Endothelial cell of umbilical vein (primary cell): ENCODE data around the gene ETFB. TPM values are rescaled to one million over a fixed set of nuclear protein-coding genes. Genes with fewer than 3 reads are reported as not detected.

Source experiments
- BruUV-seq: library from RNA; stranded (reverse); fragments of 400-500 nt; replicated peaks from 2 replicates; lab custom pipeline; 2021; lab: Mats Ljungman, UMichigan
- CTCF ChIA-PET: fragments of 300-600, 350-600 bp; sonication (Branson Sonifier 250); formaldehyde crosslinking; loops from one replicate; lab custom pipeline; 2021; ENCODE audit warnings: antibody characterized with exemption, inconsistent platforms; lab: Charles Lee
- POLR2A ChIA-PET: fragments of 300-600, 350-600 bp; sonication (Branson Sonifier 250); formaldehyde crosslinking; loops from one replicate; lab custom pipeline; 2021; ENCODE audit warnings: antibody characterized with exemption, inconsistent platforms; lab: Charles Lee
- DNase-seq: peaks from one replicate; pipeline ENCODE4 v3.0.0-alpha.2; 2011; ENCODE audit warnings: low read depth, low spot score
- FAIRE-seq: peaks from 2 replicates; lab custom pipeline; 2011; peaks lifted over from hg19 to GRCh38; lab: Jason Lieb, UNC
- H2AFZ ChIP-seq: 2 replicates; pipeline ENCODE4 v1.6.0; 2012; ENCODE audit warnings: low read depth, low read length, control low read depth, inconsistent platforms
- H3K27ac ChIP-seq: 2 replicates; pipeline ENCODE4 v1.5.1; 2011; ENCODE audit warnings: low read depth, mild to moderate bottlenecking, control low read depth, low read length, moderate library complexity; ENCODE audit not compliant: insufficient read depth
- H3K27me3 ChIP-seq, 2 experiments: 2 replicates each; pipeline versions ENCODE4 v1.6.0 to v1.6.1; 2011; ENCODE audit warnings: low read length in 2 of 2, mixed read lengths in 1 of 2; ENCODE audit not compliant: control insufficient read depth in 2 of 2, insufficient read depth in 2 of 2
- H3K36me3 ChIP-seq, 2 experiments: 2 replicates in 1 of 2; 3 replicates in 1 of 2; pipeline ENCODE4 v1.5.1; 2011; ENCODE audit warnings: low read length in 2 of 2, mild to moderate bottlenecking in 1 of 2, moderate library complexity in 1 of 2; ENCODE audit not compliant: control insufficient read depth in 2 of 2, insufficient read depth in 2 of 2; ENCODE audit errors: extremely low read depth in 1 of 2
- H3K4me1 ChIP-seq: 3 replicates; pipeline ENCODE4 v1.5.1; 2011; ENCODE audit warnings: mild to moderate bottlenecking, low read length; ENCODE audit not compliant: control insufficient read depth, insufficient read depth; ENCODE audit errors: extremely low read depth
- H3K4me2 ChIP-seq: 2 replicates; pipeline ENCODE4 v1.6.1; 2011; ENCODE audit warnings: low read length, control low read depth, mixed read lengths; ENCODE audit not compliant: insufficient read depth
- H3K4me3 ChIP-seq, 3 experiments: fragments of 200-600 bp in 1 of 3; sonication (generic), shearing (Covaris generic) in 1 of 3; replicated peaks in 1 of 3; 2 replicates each; pipeline ENCODE4 v1.5.1; 2011 to 2016; ENCODE audit warnings: control low read depth in 3 of 3, low read length in 3 of 3, mild to moderate bottlenecking in 2 of 3, inconsistent platforms in 1 of 3, low read depth in 1 of 3, moderate library complexity in 1 of 3; ENCODE audit not compliant: insufficient read depth in 1 of 3
- H3K79me2 ChIP-seq: 2 replicates; pipeline ENCODE4 v1.6.0; 2012; ENCODE audit warnings: low read length, inconsistent platforms; ENCODE audit not compliant: control insufficient read depth, insufficient read depth
- H3K9ac ChIP-seq: replicated peaks from 2 replicates; pipeline ENCODE3; 2011; ENCODE audit warnings: low read length, control low read depth; ENCODE audit not compliant: insufficient read depth; ENCODE audit errors: extremely low read depth
- H3K9me1 ChIP-seq: replicated peaks from 3 replicates; pipeline ENCODE4 v1.6.0; 2011; ENCODE audit warnings: mild to moderate bottlenecking, low read length; ENCODE audit not compliant: control insufficient read depth, insufficient read depth; ENCODE audit errors: extremely low read depth
- H3K9me3 ChIP-seq: replicated peaks from 2 replicates; pipeline ENCODE4 v1.5.1; 2012; ENCODE audit warnings: low read length, inconsistent platforms; ENCODE audit not compliant: control insufficient read depth, insufficient read depth
- H4K20me1 ChIP-seq: replicated peaks from 2 replicates; pipeline ENCODE3; 2011; ENCODE audit warnings: mild to moderate bottlenecking, low read length; ENCODE audit not compliant: control insufficient read depth, insufficient read depth; ENCODE audit errors: extremely low read depth
- CTCF ChIP-seq, 2 donors: IDR thresholded peaks; 1 replicate in 1 of 2; 2 replicates in 1 of 2; pipeline ENCODE4 v1.5.1; 2011; ENCODE audit warnings: low read length in 2 of 2, mild to moderate bottlenecking in 2 of 2, moderate library complexity in 2 of 2, control low read depth in 1 of 2, inconsistent platforms in 1 of 2, low read depth in 1 of 2; ENCODE audit not compliant: insufficient read depth in 1 of 2; ENCODE audit errors: extremely low read depth in 1 of 2
- EZH2 ChIP-seq: IDR thresholded peaks from 2 replicates; pipeline ENCODE4 v1.6.1; 2012; ENCODE audit warnings: borderline replicate concordance, low read depth, mild to moderate bottlenecking, moderate library complexity, low read length, inconsistent platforms; ENCODE audit not compliant: severe bottlenecking
- GATA2 ChIP-seq: IDR thresholded peaks from 2 replicates; pipeline ENCODE4 v1.7.0; 2011; ENCODE audit warnings: low read depth, mild to moderate bottlenecking, moderate library complexity, mixed read lengths, low read length; ENCODE audit not compliant: insufficient read length, insufficient read depth
- MAX ChIP-seq: IDR thresholded peaks from 2 replicates; pipeline ENCODE4 v1.6.1; 2011; ENCODE audit not compliant: insufficient read depth, insufficient read length
- MYC ChIP-seq: IDR thresholded peaks from one replicate; pipeline ENCODE4 v1.6.1; 2011; ENCODE audit warnings: mild to moderate bottlenecking, low read depth, low read length
- POLR2AphosphoS5 ChIP-seq: IDR thresholded peaks from 2 replicates; pipeline ENCODE4 v1.6.1; 2012; ENCODE audit warnings: low read depth, mild to moderate bottlenecking, control low read depth, low read length, moderate library complexity; ENCODE audit not compliant: insufficient read depth
- dilution Hi-C: fragments of 300-500 bp; cut with MboI; formaldehyde crosslinking; loops from one replicate; pipeline ENCODE4 v1.15.0; 2019; ENCODE audit warnings: low sequenced_read_pairs; ENCODE audit not compliant: extremely low pct_ligation_motif_present
- intact Hi-C: fragments of 100-400 bp; cut with micrococcal nuclease; formaldehyde crosslinking; loops from one replicate; pipeline ENCODE4 v1.10.0; 2022
- polyA plus RNA-seq, 4 experiments: library from polyadenylated mRNA; depleted of rRNA in 3 of 4; stranded (reverse) in 3 of 4; unstranded in 1 of 4; fragments of >200 nt; gene quantifications; 2 replicates each; pipeline versions ENCODE4 v1.2.1 to v1.2.3, GENCODE V29; 2011 to 2012; ENCODE audit warnings: missing spikeins in 1 of 4
- total RNA-seq: library from RNA; stranded (reverse); gene quantifications from 2 replicates; pipeline ENCODE4 v1.2.3, GENCODE V29; 2021

Gene ETFB
- total and polyA plus RNA-seq, 2 donors (not counting 3 experiments of a cell fraction or from before 2014, with no cell fraction given), result 54.1 to 99.2 TPM

GRCh38 chr19:51339687-51340656 lies 26.2 kb downstream of the ETFB start:
- Histone ChIP-seq H3K27ac (peak overlapping the region; percentile 6), H3K27me3 (no peaks in the 10 kb centered on the region), H3K4me3 (peak overlapping the region; percentile 55 to 82 (median 73)), H2AFZ (peak overlapping the region; percentile 98), H3K9me1 (no peaks in the 10 kb centered on the region), H3K36me3 (no peaks in the 10 kb centered on the region), H3K4me2 (peak overlapping the region; percentile 94), H3K9ac (peak overlapping the region; percentile 65), H3K79me2 (no peaks in the 10 kb centered on the region), H3K9me3 (no peaks in the 10 kb centered on the region), H3K4me1 (peaks cover 8% of the 10 kb centered on the region), H4K20me1 (no peaks in the 10 kb centered on the region)
- TF ChIP-seq MAX, result peak; percentile 72
- TF ChIP-seq EZH2, result no peak
- TF ChIP-seq POLR2AphosphoS5, result peak; percentile 12
- no peak for TF ChIP-seq GATA2
- no peak for TF ChIP-seq MYC
- TF ChIP-seq CTCF (IDR thresholded peaks at IDR 0.05; ENCODE audit: extremely low read depth in 1 of 2, insufficient read depth in 1 of 2, low read depth in 1 of 2, low read length in 2 of 2), result peak; percentile 13 to 20
- DNase-seq (peak; percentile 97), FAIRE-seq (peak; percentile 98)
- intact Hi-C loops, result loop anchor here (1.0 to 5.0 kb wide), 6 partner anchors 27 to 349 kb away; partner anchors contain the start of gene CTU1
- ChIA-PET CTCF (interaction anchor here (0.6 to 1.8 kb wide), 27 partner anchors 11 to 349 kb away, joined by 3 to 27 read pairs (median 4); partner anchors contain the start of genes CLDND2, ETFB and ZNF175), POLR2A (interaction anchor here (0.7 to 1.3 kb wide), 3 partner anchors 22 to 28 kb away, joined by 4 to 8 read pairs (median 6); partner anchors contain the start of gene ETFB)
- dilution Hi-C loops, result no loop called here
- no TSS peak for BruUV-seq
